Adrenal gland (tissue), 12 donors: ENCODE data around the gene C12orf57. TPM values are rescaled to one million over a fixed set of nuclear protein-coding genes. Genes with fewer than 3 reads are reported as not detected.
A peak's percentile ranks its signal among the peaks of the same experiment; 100 is the strongest.

ENCODE experiments used
- DNase-seq, 7 donors: peaks; one replicate each; pipeline ENCODE4 v3.0.0-alpha.2; 2019 to 2020
- H3K27ac ChIP-seq, 5 donors: fragments of 200-600 bp; sonication (generic) in 4 of 5; 1 replicate in 3 of 5; 2 replicates in 2 of 5; pipeline versions ENCODE4 v1.5.1 to v1.8.0; 2016 to 2020; ENCODE audit warnings: mild to moderate bottlenecking in 1 of 5
- H3K27me3 ChIP-seq: fragments of 200-600 bp; 2 replicates; pipeline ENCODE4 v1.8.0; 2021
- H3K36me3 ChIP-seq, 2 donors: fragments of 200-600 bp; replicated peaks in 1 of 2; 1 replicate in 1 of 2; 2 replicates in 1 of 2; pipeline versions ENCODE4 v1.5.1 to v1.8.0; 2018 to 2022
- H3K4me1 ChIP-seq, 2 donors: fragments of 200-600 bp; replicated peaks in 1 of 2; 1 replicate in 1 of 2; 2 replicates in 1 of 2; pipeline versions ENCODE4 v1.5.1 to v1.8.0; 2018 to 2021
- H3K4me3 ChIP-seq, 4 donors: fragments of 200-600 bp; sonication (generic) in 3 of 4; one replicate each; pipeline ENCODE4 v1.5.1; 2016 to 2018
- H3K9me3 ChIP-seq, 3 donors: fragments of 200-600 bp; sonication (generic) in 1 of 3; replicated peaks in 1 of 3; 1 replicate in 2 of 3; 2 replicates in 1 of 3; pipeline versions ENCODE4 v1.5.1 to v1.8.0; 2016 to 2021
- POLR2A ChIP-seq, 2 donors: fragments of 450-650 bp; IDR thresholded peaks; one replicate each; pipeline ENCODE4 v1.6.1; 2017; ENCODE audit warnings: antibody characterized with exemption in 2 of 2, mild to moderate bottlenecking in 2 of 2, moderate library complexity in 1 of 2
- WGBS, 4 donors: extraction: QIAGEN DNeasy Blood & Tissue Kit in 2 of 4; methylation state at CpG; one replicate each; pipeline versions ENCODE4 v1.1.5 to v1.1.7; 2013 to 2017; 5-methylcytosine and 5-hydroxymethylcytosine counted together
- intact Hi-C, 2 donors: fragments of 100-400 bp; cut with DNase I; formaldehyde crosslinking; loops; one replicate each; pipeline versions ENCODE4 v1.14.1 to v1.15.0; 2022 to 2023
- polyA plus RNA-seq, 3 donors: library from polyadenylated mRNA; stranded (reverse); fragments of 200-250 nt in 2 of 3; fragments of 350-450 nt in 1 of 3; fragmentation: Illumina TruSeq in 1 of 3; extraction: RNeasy Lipid Tissue Mini Kit (QIAGEN cat#74804) in 1 of 3; gene quantifications; one replicate each; pipeline ENCODE4 v1.2.3, GENCODE V29; 2013 to 2014
- total RNA-seq, 9 donors: library from RNA; depleted of rRNA in 4 of 9; stranded (reverse); fragments of >200 nt in 4 of 9; fragments of 120-200 nt in 1 of 9; fragmentation: NEBNext Ultra II Directional in 1 of 9; extraction: Animal tissue kit (Norgen Biotek cat#: 25700) in 1 of 9; gene quantifications; one replicate each; pipeline versions ENCODE4 v1.1.0 to v1.2.4, GENCODE V29; 2013 to 2023
- TF ChIP-seq, protein P1 (sequence below), 6 experiments: fragments of 450-650 bp in 4 of 6; fragments of 200-600 bp in 2 of 6; sonication (generic) in 1 of 6; IDR thresholded peaks; 1 replicate in 5 of 6; 2 replicates in 1 of 6; pipeline versions ENCODE4 v1.5.1 to v1.8.0; 2016 to 2021; ENCODE audit warnings: antibody characterized with exemption in 6 of 6, mild to moderate bottlenecking in 2 of 6, moderate library complexity in 1 of 6
- donor health status: healthy with polysubstance abuse.
- donor health status: Bipolar disorder and iron deficiency.
- donor health status: DM: yes; HTN: yes; CAD: no.
- donor health status: DM: no; HTN: no; CAD: no.
- donor health status: DM: no; HTN: no; CAD: no.
- donor health status: DM: yes; HTN: yes; CAD: no.

The C12orf57 gene
- total and polyA plus RNA-seq, 12 donors, result 58.4 to 505 (median 277) TPM

DNA sequence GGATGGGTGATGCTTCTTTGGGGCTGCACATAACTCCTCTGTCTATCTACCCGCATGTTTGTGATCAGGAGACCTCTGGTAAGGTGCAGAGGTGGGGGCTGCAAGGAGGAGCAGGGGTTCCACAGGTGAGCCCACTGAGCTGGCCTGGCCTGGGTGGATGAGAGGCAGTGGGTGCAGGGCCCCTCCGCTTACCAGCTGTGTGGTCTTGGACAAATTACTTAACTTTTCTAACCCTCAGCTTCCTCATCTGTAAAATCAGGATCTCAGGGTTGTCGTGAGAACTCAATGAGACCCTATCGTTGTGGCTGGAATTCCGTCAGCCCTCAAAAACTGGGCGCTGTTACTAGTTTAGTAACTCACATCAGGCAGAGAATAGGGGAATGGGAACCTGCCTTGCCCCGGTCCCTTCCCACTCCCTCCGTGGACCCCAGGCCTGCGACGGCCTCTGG is 14.8 kb downstream of the C12orf57 start:
- TF ChIP-seq, protein P1, sequence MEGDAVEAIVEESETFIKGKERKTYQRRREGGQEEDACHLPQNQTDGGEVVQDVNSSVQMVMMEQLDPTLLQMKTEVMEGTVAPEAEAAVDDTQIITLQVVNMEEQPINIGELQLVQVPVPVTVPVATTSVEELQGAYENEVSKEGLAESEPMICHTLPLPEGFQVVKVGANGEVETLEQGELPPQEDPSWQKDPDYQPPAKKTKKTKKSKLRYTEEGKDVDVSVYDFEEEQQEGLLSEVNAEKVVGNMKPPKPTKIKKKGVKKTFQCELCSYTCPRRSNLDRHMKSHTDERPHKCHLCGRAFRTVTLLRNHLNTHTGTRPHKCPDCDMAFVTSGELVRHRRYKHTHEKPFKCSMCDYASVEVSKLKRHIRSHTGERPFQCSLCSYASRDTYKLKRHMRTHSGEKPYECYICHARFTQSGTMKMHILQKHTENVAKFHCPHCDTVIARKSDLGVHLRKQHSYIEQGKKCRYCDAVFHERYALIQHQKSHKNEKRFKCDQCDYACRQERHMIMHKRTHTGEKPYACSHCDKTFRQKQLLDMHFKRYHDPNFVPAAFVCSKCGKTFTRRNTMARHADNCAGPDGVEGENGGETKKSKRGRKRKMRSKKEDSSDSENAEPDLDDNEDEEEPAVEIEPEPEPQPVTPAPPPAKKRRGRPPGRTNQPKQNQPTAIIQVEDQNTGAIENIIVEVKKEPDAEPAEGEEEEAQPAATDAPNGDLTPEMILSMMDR (IDR thresholded peaks at IDR 0.05), result no peak
- TF ChIP-seq POLR2A (IDR thresholded peaks at IDR 0.05), result no peak
- peaks cover 23 to 60% of the 10 kb centered on the region in 2 donors for H3K4me1 ChIP-seq
- H3K27me3 ChIP-seq, result no peaks in the 10 kb centered on the region
- no peak overlapping the region for H3K4me3 ChIP-seq
- no peaks in the 10 kb centered on the region for H3K9me3 ChIP-seq
- peak in 2 of 7 donors; percentile 3 to 16 for DNase-seq
- WGBS, 4 donors, result 60 to 75% (median 72%) methylated on average over 9 to 10 of the region's 10 CpGs
- intact Hi-C loops, result loop anchor here (10.0 kb wide), 2 partner anchors 84 to 156 kb away; partner anchors contain the start of gene SPSB2 (in 1 of the 2)
- no peaks in the 10 kb centered on the region for H3K36me3 ChIP-seq
- peak overlapping the region in 4 of 5 donors; percentile 26 to 94 (median 52) for H3K27ac ChIP-seq

DNA sequence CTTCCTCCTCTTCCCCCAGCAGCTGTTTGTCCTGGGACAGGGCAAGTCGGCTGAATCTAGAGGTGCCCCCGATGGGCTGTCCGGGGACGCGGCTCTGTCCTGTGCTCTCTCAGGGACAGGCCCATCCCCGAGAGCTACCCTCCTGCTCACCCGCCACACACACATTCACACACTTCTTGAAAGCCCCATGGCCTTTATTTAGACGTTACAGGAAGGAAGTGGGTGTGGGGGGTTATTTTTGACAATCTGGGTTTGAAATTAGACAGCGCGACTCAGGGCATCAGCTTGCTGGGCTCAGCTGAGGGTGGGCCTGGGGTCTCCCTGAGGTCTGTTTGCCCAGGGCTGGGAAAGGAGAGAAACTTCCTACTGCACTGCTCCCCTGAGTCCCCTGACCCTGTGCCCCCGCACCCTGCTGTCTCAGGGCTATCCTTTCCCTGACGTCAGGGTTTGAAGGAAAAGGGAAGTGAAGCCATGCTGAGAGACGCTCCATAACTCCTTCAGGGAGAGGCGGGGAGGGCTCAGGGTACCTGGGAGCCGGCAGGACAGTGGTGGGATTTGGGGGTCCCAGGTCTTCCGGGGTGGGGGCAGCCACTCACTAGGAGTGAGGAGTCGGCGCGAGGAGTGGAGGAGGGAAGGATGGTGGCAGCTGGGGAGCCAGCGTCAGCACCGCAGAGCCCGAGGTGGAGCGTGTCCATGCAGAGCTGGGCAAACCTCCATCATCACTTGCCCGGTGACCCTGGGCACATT is 15.4 kb downstream of the C12orf57 start:
- Histone ChIP-seq H3K4me1 (peaks cover 20 to 56% of the 10 kb centered on the region in 2 donors), H3K4me3 (no peak overlapping the region)

DNA sequence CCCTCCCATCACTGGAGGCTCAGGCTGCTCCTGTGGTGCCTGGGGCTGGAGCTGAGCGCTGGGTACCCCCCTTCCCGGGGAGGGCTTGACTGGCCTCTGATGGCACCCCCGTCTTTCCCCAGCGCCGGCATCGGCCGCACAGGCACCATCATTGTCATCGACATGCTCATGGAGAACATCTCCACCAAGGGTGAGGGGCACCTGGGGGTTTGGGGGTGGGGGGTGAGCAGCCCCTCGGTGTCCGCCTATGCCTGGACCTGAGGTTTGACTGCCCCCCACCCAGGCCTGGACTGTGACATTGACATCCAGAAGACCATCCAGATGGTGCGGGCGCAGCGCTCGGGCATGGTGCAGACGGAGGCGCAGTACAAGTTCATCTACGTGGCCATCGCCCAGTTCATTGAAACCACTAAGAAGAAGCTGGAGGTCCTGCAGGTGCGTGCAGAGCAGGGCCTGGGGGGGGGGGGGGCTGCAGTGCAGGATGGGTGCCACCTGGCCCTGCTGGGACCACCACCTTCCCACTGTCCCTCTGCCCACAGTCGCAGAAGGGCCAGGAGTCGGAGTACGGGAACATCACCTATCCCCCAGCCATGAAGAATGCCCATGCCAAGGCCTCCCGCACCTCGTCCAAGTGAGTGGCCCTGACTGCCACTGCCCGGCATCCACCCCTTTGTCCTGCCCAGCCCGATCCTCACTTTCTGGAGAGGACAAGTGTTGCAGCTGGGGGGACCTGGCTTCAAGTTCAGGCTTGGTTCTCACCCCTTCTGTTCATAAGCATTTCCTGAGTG is 16.2 kb downstream of the C12orf57 start:
- H3K4me1 ChIP-seq, result peaks cover 17 to 52% of the 10 kb centered on the region in 2 donors
- 68 to 86% (median 84%) methylated on average over 12 to 26 of the region's 26 CpGs for WGBS, 4 donors
- H3K36me3 ChIP-seq, result no peaks in the 10 kb centered on the region
- peak in 2 of 7 donors; percentile 9 to 27 for DNase-seq
- H3K27ac ChIP-seq, result peak overlapping the region; percentile 35 to 94 (median 77)
- H3K9me3 ChIP-seq, result no peaks in the 10 kb centered on the region
- no peak overlapping the region for H3K4me3 ChIP-seq
- intact Hi-C loops, result loop anchor here (10.0 kb wide), 2 partner anchors 85 to 155 kb away; partner anchors contain the start of gene SPSB2 (in 1 of the 2)
- no peaks in the 10 kb centered on the region for H3K27me3 ChIP-seq
- TF ChIP-seq, protein P1 (IDR thresholded peaks at IDR 0.05), result no peak
- no peak for TF ChIP-seq POLR2A (IDR thresholded peaks at IDR 0.05)

More for the DNA sequence above, 15.4 kb downstream of the C12orf57 start:
- TF ChIP-seq, protein P1 (IDR thresholded peaks at IDR 0.05), result no peak
- peak in 1 of 2 donors; percentile 21 for TF ChIP-seq POLR2A (IDR thresholded peaks at IDR 0.05)
- peak in 6 of 7 donors; percentile 37 to 60 (median 39) for DNase-seq
- no peaks in the 10 kb centered on the region for H3K36me3 ChIP-seq
- intact Hi-C loops, result loop anchor here (10.0 kb wide), 2 partner anchors 84 to 156 kb away; partner anchors contain the start of gene SPSB2 (in 1 of the 2)
- peak overlapping the region in 4 of 5 donors; percentile 26 to 94 (median 52) for H3K27ac ChIP-seq
- no peaks in the 10 kb centered on the region for H3K27me3 ChIP-seq
- 62 to 71% (median 66%) methylated on average over 22 to 24 of the region's 24 CpGs for WGBS, 4 donors
- H3K9me3 ChIP-seq, result no peaks in the 10 kb centered on the region
